GM10248 (cell line): ENCODE data around the gene EHD4.

Experiments used
- CTCF ChIA-PET: fragments of 300-600 bp; sonication (Branson Sonifier 250); formaldehyde crosslinking; extraction: SDS; loops from one replicate; lab custom pipeline; 2021; ENCODE audit warnings: antibody characterized with exemption; lab: Yijun Ruan, JAX
- POLR2A ChIA-PET: fragments of 350-650 bp; sonication (Branson Sonifier 250); formaldehyde crosslinking; extraction: SDS; loops from one replicate; lab custom pipeline; 2020; ENCODE audit warnings: antibody characterized with exemption; lab: Yijun Ruan, JAX
- DNase-seq: peaks from one replicate; pipeline ENCODE4 v3.0.0; 2012; ENCODE audit errors: extremely low spot score
- CTCF ChIP-seq: IDR thresholded peaks from 2 replicates; pipeline ENCODE4 v1.5.1; 2012; ENCODE audit warnings: mild to moderate bottlenecking, low read depth; ENCODE audit errors: extremely low read depth, missing control alignments, control extremely low read depth

Gene EHD4

GRCh38 chr15:41892621-41893421 is 79.5 kb downstream of the EHD4 start:
- CTCF ChIA-PET: interaction anchor here (1.2 to 2.8 kb wide), 3 partner anchors 9 to 23 kb away, joined by 3 to 11 read pairs (median 10); no protein-coding TSS in a partner anchor
- DNase-seq: no peak
- TF ChIP-seq CTCF: no peak
- POLR2A ChIA-PET: no interaction called here

- CTCF ChIA-PET: interaction anchor here (1.2 to 2.8 kb wide), 4 partner anchors 10 to 22 kb away, joined by 3 to 11 read pairs (median 5); no protein-coding TSS in a partner anchor
- DNase-seq: no peak
- POLR2A ChIA-PET: no interaction called here
- TF ChIP-seq CTCF: no peak
Observed at GRCh38 chr15:41891946-41892345, 80.4 kb downstream of the EHD4 start.

GRCh38 chr15:41891226-41891625 is 81.1 kb downstream of the EHD4 start:
- ChIA-PET POLR2A (no interaction called here), CTCF (interaction anchor here (1.2 to 2.8 kb wide), 4 partner anchors 10 to 79 kb away, joined by 3 to 11 read pairs (median 5); no protein-coding TSS in a partner anchor)
- DNase-seq: no peak
- no peak for TF ChIP-seq CTCF

- no peak for DNase-seq
- ChIA-PET POLR2A (no interaction called here), CTCF (interaction anchor here (0.6 to 1.9 kb wide), 4 partner anchors 14 to 77 kb away, joined by 3 to 5 read pairs (median 4); no protein-coding TSS in a partner anchor)
- no peak for TF ChIP-seq CTCF
Observed at GRCh38 chr15:41890050-41890690, 82.2 kb downstream of the EHD4 start.

DNA sequence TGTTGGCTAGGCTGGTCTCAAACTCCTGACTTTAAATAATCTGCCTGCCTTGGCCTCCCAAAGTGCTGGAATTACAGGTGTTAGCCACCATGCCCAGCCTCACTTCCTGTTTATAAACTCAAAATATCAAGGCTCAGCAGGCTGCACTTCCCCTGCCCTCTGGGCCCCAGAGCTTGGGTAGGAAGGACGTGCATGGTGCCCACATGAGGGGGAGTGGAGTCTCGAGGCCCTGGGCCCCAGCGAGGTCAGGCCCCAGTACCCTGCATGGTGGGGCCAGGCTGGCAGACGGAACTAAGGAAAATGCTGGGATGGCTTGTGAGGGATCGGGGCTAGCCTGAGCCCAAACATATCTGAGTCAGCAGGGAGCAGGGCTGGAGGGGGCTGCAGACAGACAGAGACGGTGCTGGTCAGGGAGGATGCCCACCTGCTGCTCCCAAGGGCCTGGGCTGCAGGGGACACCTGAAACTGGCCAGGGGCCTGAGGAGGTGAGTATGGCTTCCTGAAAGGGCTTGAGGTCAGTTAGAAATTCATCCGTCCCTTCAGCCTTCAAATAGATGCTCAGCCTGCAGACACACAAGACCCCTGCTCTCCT is 83.6 kb downstream of the EHD4 start:
- no peak for DNase-seq
- TF ChIP-seq CTCF: no peak
- POLR2A ChIA-PET: no interaction called here

DNA sequence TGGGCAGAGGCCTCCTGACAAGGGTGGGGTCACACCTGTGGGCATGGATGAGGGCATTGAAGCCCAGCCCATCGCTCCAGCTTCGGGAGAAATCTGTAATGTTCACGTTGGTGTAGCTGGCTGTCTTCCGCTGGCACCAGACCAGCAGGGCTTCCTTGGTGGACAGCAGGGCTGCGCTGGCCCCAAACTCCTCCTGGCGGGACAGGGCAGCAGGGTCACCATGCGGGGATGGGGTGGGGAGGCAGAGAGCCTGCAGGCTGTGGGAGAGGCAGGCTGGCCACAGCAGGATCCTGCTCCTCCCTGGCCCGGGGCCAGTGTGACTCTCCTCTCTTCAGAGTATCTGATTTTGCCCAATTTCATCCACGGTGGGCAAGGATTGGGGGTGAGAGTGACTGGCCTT is 84.5 kb downstream of the EHD4 start:
- ChIA-PET POLR2A (no interaction called here), CTCF (interaction anchor here (1.5 kb wide), 1 partner anchor 12 kb away, joined by 3 read pairs; no protein-coding TSS in a partner anchor)
- DNase-seq: no peak
- no peak for TF ChIP-seq CTCF

More for the DNA sequence above, 83.6 kb downstream of the EHD4 start:
- CTCF ChIA-PET: interaction anchor here (1.5 to 1.9 kb wide), 2 partner anchors 13 to 16 kb away, joined by 3 to 5 read pairs; no protein-coding TSS in a partner anchor
